Testis (tissue), 2 donors: ENCODE data around the gene CACNB3.

ENCODE experiments used
- CTCF ChIP-seq, 3 experiments: fragments of 450-650 bp in 2 of 3; fragments of 200-600 bp in 1 of 3; sonication (generic) in 1 of 3; IDR thresholded peaks; one replicate each; pipeline ENCODE4 v1.5.1; 2016 to 2019; ENCODE audit warnings: antibody characterized with exemption in 3 of 3, mild to moderate bottlenecking in 2 of 3, moderate library complexity in 1 of 3
- POLR2A ChIP-seq: fragments of 450-650 bp; IDR thresholded peaks from one replicate; pipeline ENCODE4 v1.6.1; 2017; ENCODE audit warnings: antibody characterized with exemption, mild to moderate bottlenecking, moderate library complexity

- TF ChIP-seq POLR2A (no peak), CTCF (IDR thresholded peaks at IDR 0.05) (peak; percentile 90 to 99 (median 99))
Observed at GRCh38 chr12:48814262-48815125, 3.8 kb upstream of the CACNB3 start.
